SK-N-SH (cell line): ENCODE results near the gene C1orf159. TPM values are rescaled to one million over a fixed set of nuclear protein-coding genes. Genes with fewer than 3 reads are reported as not detected.

Experiments used
- CTCF ChIA-PET: fragments of 300-600, 350-600 bp; formaldehyde crosslinking; extraction: SDS; loops from one replicate; lab custom pipeline; 2021; lab: Yijun Ruan, JAX
- POLR2A ChIA-PET: fragments of 350-600 bp; sonication (Branson Sonifier 250); formaldehyde crosslinking; extraction: SDS; loops from one replicate; lab custom pipeline; 2020; ENCODE audit warnings: antibody characterized with exemption, inconsistent platforms; lab: Yijun Ruan, JAX
- DNase-seq: peaks from one replicate; pipeline ENCODE4 v3.0.0; 2012
- H2AFZ ChIP-seq: fragments of 200-600 bp; sonication (generic); 2 replicates; pipeline ENCODE4 v1.8.1; 2016; ENCODE audit warnings: antibody characterized with exemption, mild to moderate bottlenecking, low read depth
- H3F3A ChIP-seq: fragments of 200-600 bp; sonication (generic); replicated peaks from 2 replicates; pipeline ENCODE3; 2016; ENCODE audit warnings: antibody characterized with exemption, mild to moderate bottlenecking; ENCODE audit not compliant: insufficient read depth
- H3K27ac ChIP-seq, 2 experiments: fragments of 200-500 bp in 1 of 2; fragments of 200-600 bp in 1 of 2; sonication (Bioruptor generic) in 1 of 2; sonication (generic), shearing (Covaris generic) in 1 of 2; 2 replicates each; pipeline versions ENCODE4 v1.5.1 to v1.6.1; 2014 to 2016; ENCODE audit warnings: low read depth in 2 of 2, inconsistent platforms in 1 of 2, low read length in 1 of 2, mild to moderate bottlenecking in 1 of 2, mixed read lengths in 1 of 2
- H3K27me3 ChIP-seq: fragments of 200-600 bp; sonication (generic), shearing (Covaris generic); 2 replicates; pipeline ENCODE4 v1.6.1; 2016; ENCODE audit warnings: mixed run types; ENCODE audit not compliant: insufficient read depth
- H3K36me3 ChIP-seq, 2 experiments: fragments of 200-500 bp in 1 of 2; fragments of 200-600 bp in 1 of 2; sonication (Bioruptor generic) in 1 of 2; sonication (generic) in 1 of 2; replicated peaks in 1 of 2; 2 replicates each; pipeline versions ENCODE3 to v1.5.1; 2014 to 2016; ENCODE audit warnings: low read length in 1 of 2, mild to moderate bottlenecking in 1 of 2; ENCODE audit not compliant: insufficient read depth in 2 of 2, control insufficient read depth in 1 of 2
- H3K4me1 ChIP-seq, 2 experiments: fragments of 200-500 bp in 1 of 2; fragments of 200-600 bp in 1 of 2; sonication (Bioruptor generic) in 1 of 2; sonication (generic), shearing (Covaris generic) in 1 of 2; 2 replicates each; pipeline versions ENCODE4 v1.5.1 to v1.6.1; 2014 to 2016; ENCODE audit warnings: low read depth in 1 of 2, low read length in 1 of 2, mixed run types in 1 of 2; ENCODE audit not compliant: insufficient read depth in 2 of 2, control insufficient read depth in 1 of 2
- H3K4me2 ChIP-seq: fragments of 200-600 bp; sonication (generic), shearing (Covaris generic); 2 replicates; pipeline ENCODE4 v1.6.1; 2017; ENCODE audit warnings: mixed run types
- H3K4me3 ChIP-seq, 2 experiments: fragments of 200-500 bp in 1 of 2; fragments of 200-600 bp in 1 of 2; sonication (Bioruptor generic) in 1 of 2; sonication (generic), shearing (Covaris generic) in 1 of 2; 2 replicates each; pipeline versions ENCODE4 v1.5.1 to v1.8.1; 2014 to 2016; ENCODE audit warnings: low read depth in 2 of 2, inconsistent platforms in 1 of 2, low read length in 1 of 2, mild to moderate bottlenecking in 1 of 2, mixed read lengths in 1 of 2, moderate library complexity in 1 of 2
- H3K79me2 ChIP-seq: fragments of 200-600 bp; sonication (generic); 2 replicates; pipeline ENCODE4 v1.8.1; 2017; ENCODE audit warnings: mild to moderate bottlenecking; ENCODE audit not compliant: insufficient read depth
- H3K9ac ChIP-seq: fragments of 200-600 bp; sonication (generic); 2 replicates; pipeline ENCODE4 v1.6.1; 2017; ENCODE audit warnings: mixed run types
- H3K9me2 ChIP-seq: fragments of 200-600 bp; sonication (generic); 2 replicates; pipeline ENCODE4 v1.6.1; 2017; ENCODE audit warnings: mixed run types
- H3K9me3 ChIP-seq: fragments of 200-600 bp; sonication (generic); 2 replicates; pipeline ENCODE4 v1.6.1; 2017; ENCODE audit warnings: mixed run types, mild to moderate bottlenecking, moderate library complexity
- H4K20me1 ChIP-seq: fragments of 200-600 bp; sonication (generic); 2 replicates; pipeline ENCODE4 v1.6.1; 2017; ENCODE audit warnings: mild to moderate bottlenecking, mixed run types; ENCODE audit not compliant: insufficient read depth
- CTCF ChIP-seq: fragments of 200-600 bp; sonication (generic); IDR thresholded peaks from 2 replicates; pipeline ENCODE4 v1.6.1; 2017; ENCODE audit warnings: antibody characterized with exemption, mild to moderate bottlenecking, moderate library complexity
- EP300 ChIP-seq, 2 experiments: IDR thresholded peaks; 2 replicates each; pipeline versions ENCODE4 v1.4.0 to v1.6.1; 2012; ENCODE audit warnings: borderline replicate concordance in 1 of 2, low read depth in 1 of 2, low read length in 1 of 2
- FOSL2 ChIP-seq: IDR thresholded peaks from 2 replicates; pipeline ENCODE4 v1.4.0; 2012; ENCODE audit warnings: low read depth, mild to moderate bottlenecking, moderate library complexity, borderline replicate concordance
- FOXJ3 ChIP-seq: sonication (generic); formaldehyde crosslinking; IDR thresholded peaks from 2 replicates; pipeline ENCODE4 v1.5.1; 2020; ENCODE audit warnings: mild to moderate bottlenecking, missing genetic modification reagents
- FOXM1 ChIP-seq: IDR thresholded peaks from 2 replicates; pipeline ENCODE4 v1.4.0; 2012; ENCODE audit warnings: low read depth, mild to moderate bottlenecking
- GABPA ChIP-seq: IDR thresholded peaks from 2 replicates; pipeline ENCODE4 v1.4.0; 2012; ENCODE audit warnings: low read depth, mild to moderate bottlenecking
- JUND ChIP-seq: IDR thresholded peaks from 2 replicates; pipeline ENCODE4 v1.4.0; 2012
- MAX ChIP-seq: IDR thresholded peaks from 2 replicates; pipeline ENCODE4 v1.4.0; 2012; ENCODE audit warnings: low read depth
- MXI1 ChIP-seq: IDR thresholded peaks from 2 replicates; pipeline ENCODE4 v1.6.1; 2012; ENCODE audit warnings: mild to moderate bottlenecking, low read depth, low read length, improper control_type of control experiment
- NRF1 ChIP-seq: IDR thresholded peaks from 2 replicates; pipeline ENCODE4 v1.6.1; 2012; ENCODE audit warnings: low read depth, mild to moderate bottlenecking, low read length
- POLR2AphosphoS5 ChIP-seq: IDR thresholded peaks from 2 replicates; pipeline ENCODE4 v1.6.1; 2012; ENCODE audit warnings: low read depth, low read length
- RCOR1 ChIP-seq: fragments of 150-350 bp; IDR thresholded peaks from 2 replicates; pipeline ENCODE4 v1.6.1; 2017; ENCODE audit warnings: antibody characterized with exemption, low read length
- REST ChIP-seq: IDR thresholded peaks from 2 replicates; pipeline ENCODE4 v1.6.1; 2012; ENCODE audit warnings: mild to moderate bottlenecking, low read depth, low read length, moderate library complexity
- RFX5 ChIP-seq: IDR thresholded peaks from 2 replicates; pipeline ENCODE4 v1.6.1; 2012; ENCODE audit warnings: mild to moderate bottlenecking, improper control_type of control experiment, low read length
- RXRA ChIP-seq: IDR thresholded peaks from 2 replicates; pipeline ENCODE4 v1.4.0; 2012; ENCODE audit warnings: low read depth, mild to moderate bottlenecking, borderline replicate concordance
- USF2 ChIP-seq: fragments of 150-350 bp; IDR thresholded peaks from 2 replicates; pipeline ENCODE4 v1.6.1; 2017; ENCODE audit warnings: antibody characterized with exemption, low read length, low read depth, borderline replicate concordance
- YY1 ChIP-seq: IDR thresholded peaks from 2 replicates; pipeline ENCODE4 v1.4.0; 2012; ENCODE audit warnings: low read depth, mild to moderate bottlenecking
- ZBTB33 ChIP-seq: IDR thresholded peaks from 2 replicates; pipeline ENCODE4 v1.4.0; 2012; ENCODE audit warnings: low read depth, borderline replicate concordance
- WGBS: methylation state at CpG from one replicate; pipeline ENCODE4 v1.1.6; 2017; ENCODE audit warnings: low lambda C conversion rate; 5-methylcytosine and 5-hydroxymethylcytosine counted together
- polyA plus RNA-seq, 3 experiments: library from polyadenylated mRNA; depleted of rRNA; stranded (reverse); fragments of >200 nt; gene quantifications; 2 replicates each; pipeline ENCODE4 v1.2.3, GENCODE V29; 2012

Gene C1orf159
- polyA plus RNA-seq, 1 of the 3 experiments (the other 2 are of a cell fraction): 10.2 TPM

- 59% methylated on average over 23 of the region's 48 CpGs for WGBS
- no peaks in the 10 kb centered on the region for H3K36me3 ChIP-seq
- H3K4me3 ChIP-seq: no peak overlapping the region
- H3K4me2 ChIP-seq: no peak overlapping the region
- ChIA-PET POLR2A (no interaction called here), CTCF (no interaction called here)
- no peaks in the 10 kb centered on the region for H3K4me1 ChIP-seq
- no peak overlapping the region for H3K27ac ChIP-seq
- H2AFZ ChIP-seq: no peak overlapping the region
- no peaks in the 10 kb centered on the region for H3K9me2 ChIP-seq
- DNase-seq: no peak
- H3K9ac ChIP-seq: no peak overlapping the region
- no peaks in the 10 kb centered on the region for H3F3A ChIP-seq
- H3K9me3 ChIP-seq: no peaks in the 10 kb centered on the region
- no peaks in the 10 kb centered on the region for H3K27me3 ChIP-seq
- no peaks in the 10 kb centered on the region for H3K79me2 ChIP-seq
- H4K20me1 ChIP-seq: no peaks in the 10 kb centered on the region
- no peak for TF ChIP-seq REST
- TF ChIP-seq POLR2AphosphoS5: no peak
These were observed 49.0 kb upstream of the C1orf159 start for GRCh38 chr1:1164701-1165451.

GRCh38 chr1:1164361-1164700 lies 48.4 kb upstream of the C1orf159 start:
- H3K9me2 ChIP-seq: no peaks in the 10 kb centered on the region
- no peak overlapping the region for H3K9ac ChIP-seq
- no peak overlapping the region for H3K27ac ChIP-seq
- no peak for DNase-seq
- POLR2A ChIA-PET: no interaction called here
- H3K27me3 ChIP-seq: no peaks in the 10 kb centered on the region
- H2AFZ ChIP-seq: no peak overlapping the region
- CTCF ChIA-PET: no interaction called here
- H3K4me3 ChIP-seq: no peak overlapping the region
- WGBS: 81% methylated on average over 8 of the region's 26 CpGs
- H3K4me2 ChIP-seq: no peak overlapping the region
- no peaks in the 10 kb centered on the region for H3K36me3 ChIP-seq
- H4K20me1 ChIP-seq: no peaks in the 10 kb centered on the region
- H3F3A ChIP-seq: no peaks in the 10 kb centered on the region
- no peaks in the 10 kb centered on the region for H3K79me2 ChIP-seq
- H3K9me3 ChIP-seq: no peaks in the 10 kb centered on the region
- H3K4me1 ChIP-seq: no peaks in the 10 kb centered on the region
- TF ChIP-seq CTCF (no peak), RFX5 (no peak), GABPA (no peak), JUND (no peak), NRF1 (no peak), FOSL2 (no peak), MXI1 (no peak), EP300 (IDR thresholded peaks at IDR 0.05; ENCODE audit: borderline replicate concordance in 1 of 2, low read depth in 1 of 2, low read length in 1 of 2) (no peak), MAX (no peak), ZBTB33 (no peak), USF2 (no peak), YY1 (no peak), RCOR1 (no peak), FOXM1 (no peak), POLR2AphosphoS5 (no peak), RXRA (no peak), FOXJ3 (CRISPR knock-in tag) (no peak)
